Parathyroid adenoma (tissue), 2 donors: Measurements from ENCODE around the gene KCNG1.

ENCODE experiments used
- H2AFZ ChIP-seq: fragments of 300-600 bp; sonication (generic); one replicate; pipeline ENCODE4 v1.7.0; 2017; ENCODE audit warnings: antibody characterized with exemption, mild to moderate bottlenecking
- H3K27ac ChIP-seq: fragments of 300-600 bp; sonication (generic); one replicate; pipeline ENCODE4 v1.7.0; 2017
- H3K27me3 ChIP-seq: fragments of 300-600 bp; sonication (generic); one replicate; pipeline ENCODE4 v1.7.0; 2017; ENCODE audit warnings: low read length; ENCODE audit not compliant: control insufficient read depth, insufficient read depth
- H3K36me3 ChIP-seq: fragments of 300-600 bp; sonication (generic); one replicate; pipeline ENCODE4 v1.7.0; 2017; ENCODE audit warnings: low read length; ENCODE audit not compliant: control insufficient read depth, insufficient read depth
- H3K4me1 ChIP-seq: fragments of 300-600 bp; sonication (generic); one replicate; pipeline ENCODE4 v1.7.0; 2017; ENCODE audit warnings: control low read depth
- H3K4me2 ChIP-seq: fragments of 300-600 bp; sonication (generic); one replicate; pipeline ENCODE4 v1.7.0; 2017; ENCODE audit warnings: low read length
- H3K4me3 ChIP-seq: fragments of 300-600 bp; sonication (generic); one replicate; pipeline ENCODE4 v1.7.0; 2017; ENCODE audit warnings: low read depth, low read length
- H3K79me2 ChIP-seq: fragments of 300-600 bp; sonication (generic); one replicate; pipeline ENCODE4 v1.7.0; 2017; ENCODE audit warnings: control low read depth
- H3K9ac ChIP-seq: fragments of 300-600 bp; sonication (generic); one replicate; pipeline ENCODE4 v1.7.0; 2017; ENCODE audit warnings: mild to moderate bottlenecking
- H3K9me3 ChIP-seq: fragments of 300-600 bp; sonication (generic); one replicate; pipeline ENCODE4 v1.7.0; 2017; ENCODE audit warnings: low read length; ENCODE audit not compliant: control insufficient read depth
- TF ChIP-seq, protein P1 (sequence below): fragments of 300-600 bp; sonication (generic); IDR thresholded peaks from one replicate; pipeline ENCODE4 v1.7.0; 2017; ENCODE audit warnings: antibody characterized with exemption, mild to moderate bottlenecking
- donor health status: primary hyperparathyroidism.

The KCNG1 gene

DNA sequence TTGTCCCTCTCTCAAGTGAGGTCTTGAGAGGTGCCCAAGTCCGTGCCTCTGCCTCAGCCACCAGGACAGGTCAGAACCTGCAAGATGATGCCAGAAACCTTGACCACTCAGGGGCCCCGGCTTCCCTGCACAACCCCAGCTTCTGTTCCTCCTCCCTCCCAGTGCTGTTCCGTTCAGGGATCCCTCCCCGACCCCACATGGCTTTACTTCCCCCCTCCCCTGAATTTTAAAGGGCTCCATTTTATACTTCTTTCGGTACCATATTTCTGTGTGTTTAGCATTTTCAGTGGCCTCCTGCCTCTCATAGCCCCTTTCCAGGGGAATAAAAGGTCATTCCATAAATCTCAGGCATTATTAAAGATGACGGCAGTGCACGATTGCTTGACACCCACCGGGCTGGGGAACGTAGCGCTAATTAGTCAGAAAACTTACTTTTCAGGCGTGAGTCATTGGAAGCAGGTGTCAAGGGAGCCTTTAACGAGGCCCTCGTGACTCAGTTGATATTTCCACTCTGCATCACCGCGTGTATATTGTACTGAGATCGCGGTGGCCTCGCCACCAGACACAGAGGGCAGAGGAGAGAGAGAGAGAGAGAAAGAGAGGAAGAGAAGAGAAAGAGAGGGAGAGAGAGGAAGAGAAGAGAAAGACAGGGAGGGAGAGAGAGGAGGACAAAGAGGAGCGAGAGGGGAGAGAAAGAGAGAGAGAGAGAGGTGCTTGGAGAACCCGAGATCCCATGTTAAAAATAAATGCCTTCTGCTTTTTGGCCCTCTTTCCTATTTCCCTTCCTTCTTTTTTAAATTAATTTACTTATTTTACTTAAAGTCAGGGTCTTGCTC, 21.3 kb downstream of the KCNG1 start:
- no peaks in the 10 kb centered on the region for H3K27me3 ChIP-seq
- H3K4me3 ChIP-seq, result no peak overlapping the region
- no peak overlapping the region for H3K9ac ChIP-seq
- TF ChIP-seq, protein P1, sequence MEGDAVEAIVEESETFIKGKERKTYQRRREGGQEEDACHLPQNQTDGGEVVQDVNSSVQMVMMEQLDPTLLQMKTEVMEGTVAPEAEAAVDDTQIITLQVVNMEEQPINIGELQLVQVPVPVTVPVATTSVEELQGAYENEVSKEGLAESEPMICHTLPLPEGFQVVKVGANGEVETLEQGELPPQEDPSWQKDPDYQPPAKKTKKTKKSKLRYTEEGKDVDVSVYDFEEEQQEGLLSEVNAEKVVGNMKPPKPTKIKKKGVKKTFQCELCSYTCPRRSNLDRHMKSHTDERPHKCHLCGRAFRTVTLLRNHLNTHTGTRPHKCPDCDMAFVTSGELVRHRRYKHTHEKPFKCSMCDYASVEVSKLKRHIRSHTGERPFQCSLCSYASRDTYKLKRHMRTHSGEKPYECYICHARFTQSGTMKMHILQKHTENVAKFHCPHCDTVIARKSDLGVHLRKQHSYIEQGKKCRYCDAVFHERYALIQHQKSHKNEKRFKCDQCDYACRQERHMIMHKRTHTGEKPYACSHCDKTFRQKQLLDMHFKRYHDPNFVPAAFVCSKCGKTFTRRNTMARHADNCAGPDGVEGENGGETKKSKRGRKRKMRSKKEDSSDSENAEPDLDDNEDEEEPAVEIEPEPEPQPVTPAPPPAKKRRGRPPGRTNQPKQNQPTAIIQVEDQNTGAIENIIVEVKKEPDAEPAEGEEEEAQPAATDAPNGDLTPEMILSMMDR, result no peak
- no peaks in the 10 kb centered on the region for H3K36me3 ChIP-seq
- no peak overlapping the region for H3K27ac ChIP-seq
- no peaks in the 10 kb centered on the region for H3K4me1 ChIP-seq
- no peaks in the 10 kb centered on the region for H3K79me2 ChIP-seq
- H3K9me3 ChIP-seq, result no peaks in the 10 kb centered on the region
- no peak overlapping the region for H3K4me2 ChIP-seq
- no peak overlapping the region for H2AFZ ChIP-seq

DNA sequence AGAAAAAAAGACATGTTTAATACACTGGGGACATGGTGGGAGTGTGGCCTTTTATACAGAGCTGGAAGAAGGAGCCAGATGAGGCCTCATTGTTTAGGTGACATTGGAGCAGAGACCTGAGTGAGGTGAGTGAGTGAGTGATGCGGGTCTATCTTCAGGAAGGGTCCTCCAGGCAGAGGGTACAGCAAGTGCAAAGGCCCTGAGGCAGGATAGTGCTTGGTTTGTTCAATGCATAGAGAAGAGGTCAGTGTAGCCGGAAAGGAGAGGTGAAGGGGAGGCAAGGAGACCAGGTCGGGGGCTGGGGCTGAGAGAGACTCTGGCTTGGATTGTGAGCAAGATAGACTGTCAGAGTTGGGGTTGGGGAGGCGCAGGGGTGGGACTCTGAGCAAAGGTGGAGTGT, 23.6 kb downstream of the KCNG1 start:
- Histone ChIP-seq H2AFZ (no peak overlapping the region), H3K27me3 (no peaks in the 10 kb centered on the region), H3K4me3 (no peak overlapping the region), H3K4me2 (no peak overlapping the region), H3K9me3 (no peaks in the 10 kb centered on the region), H3K4me1 (no peaks in the 10 kb centered on the region), H3K36me3 (no peaks in the 10 kb centered on the region), H3K9ac (no peak overlapping the region), H3K79me2 (no peaks in the 10 kb centered on the region), H3K27ac (no peak overlapping the region)
- TF ChIP-seq, protein P1, result no peak

DNA sequence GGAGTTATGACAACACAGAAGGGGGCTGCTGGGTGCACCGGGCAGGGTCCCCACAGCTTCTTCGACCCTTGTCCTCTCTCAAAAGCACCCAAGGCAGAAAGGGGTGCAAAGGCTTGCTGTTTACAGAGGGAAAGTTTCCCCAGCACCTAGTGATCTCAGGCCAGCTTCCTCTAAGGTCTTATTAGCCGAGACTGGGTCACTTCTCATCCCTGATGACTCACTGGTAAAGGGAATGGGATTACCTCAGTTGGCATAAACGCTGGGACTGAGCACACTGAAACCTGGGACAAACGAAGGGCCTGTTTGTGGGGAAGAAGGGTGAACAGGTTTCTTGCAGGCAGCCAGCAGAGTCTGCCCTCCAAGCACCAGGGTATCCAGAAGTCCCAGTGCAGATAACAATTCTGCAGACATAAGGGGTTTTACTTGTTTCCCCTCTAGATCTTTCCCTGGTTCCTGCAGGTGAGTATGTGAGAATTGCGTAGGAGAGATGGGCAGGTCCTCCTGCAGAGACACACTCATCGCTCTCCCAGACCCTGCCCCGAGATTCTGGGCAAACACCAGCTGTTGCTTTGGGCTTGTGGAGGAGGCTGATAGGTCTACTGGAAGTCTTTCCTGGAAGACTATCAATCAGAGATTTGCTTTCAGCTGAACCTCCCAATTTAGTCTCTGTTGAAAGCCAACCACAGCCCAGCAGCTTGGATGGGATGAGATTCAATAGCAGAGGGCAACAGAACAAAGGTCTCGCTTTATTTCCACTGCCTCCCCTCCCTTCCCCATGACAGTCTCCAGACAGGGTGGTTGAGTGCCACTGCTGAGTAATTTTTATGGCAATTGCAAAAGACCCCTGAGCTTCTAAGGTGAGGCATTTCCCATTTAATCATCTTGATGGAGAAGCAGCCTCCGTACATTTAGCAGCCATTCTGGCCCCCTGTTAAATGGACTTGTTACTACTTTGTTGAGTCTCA, 25.7 kb downstream of the KCNG1 start:
- H3K4me3 ChIP-seq, result no peak overlapping the region
- no peak overlapping the region for H3K27ac ChIP-seq
- H3K9ac ChIP-seq, result no peak overlapping the region
- H3K4me1 ChIP-seq, result no peaks in the 10 kb centered on the region
- TF ChIP-seq, protein P1, result no peak
- H3K36me3 ChIP-seq, result no peaks in the 10 kb centered on the region
- no peak overlapping the region for H3K4me2 ChIP-seq
- no peaks in the 10 kb centered on the region for H3K9me3 ChIP-seq
- H3K27me3 ChIP-seq, result no peaks in the 10 kb centered on the region
- H2AFZ ChIP-seq, result no peak overlapping the region
- no peaks in the 10 kb centered on the region for H3K79me2 ChIP-seq

DNA sequence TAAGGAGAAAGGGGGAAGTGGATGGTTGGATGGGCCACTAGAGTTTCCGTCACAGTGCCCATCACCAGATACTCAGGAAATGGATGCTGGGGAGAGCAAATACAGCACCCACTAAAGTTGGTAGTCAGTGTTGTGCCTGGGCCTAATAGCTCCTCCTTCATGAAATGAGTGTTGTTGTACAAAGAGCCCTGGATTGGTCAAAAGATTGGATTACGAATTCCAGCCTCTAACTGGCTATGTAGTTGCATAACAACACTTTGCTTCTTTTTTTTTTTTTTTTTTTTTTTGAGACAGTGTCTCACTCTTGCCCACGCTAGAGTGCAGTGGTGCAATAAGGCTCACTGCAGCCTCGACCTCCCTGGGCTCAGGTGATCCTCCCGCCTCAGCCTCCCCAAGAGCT, 27.4 kb downstream of the KCNG1 start:
- Histone ChIP-seq H3K9ac (no peak overlapping the region), H3K79me2 (no peaks in the 10 kb centered on the region), H3K27ac (no peak overlapping the region), H2AFZ (no peak overlapping the region), H3K36me3 (no peaks in the 10 kb centered on the region), H3K27me3 (no peaks in the 10 kb centered on the region), H3K9me3 (no peaks in the 10 kb centered on the region), H3K4me2 (no peak overlapping the region), H3K4me3 (no peak overlapping the region), H3K4me1 (no peaks in the 10 kb centered on the region)
- TF ChIP-seq, protein P1, result no peak
